T-helper 1 cell (primary cell): ENCODE data around the gene IGSF21.

Source experiments
- DNase-seq, 5 donors: peaks; one replicate each; pipeline ENCODE4 v3.0.0-alpha.2; 2012 to 2020

The IGSF21 gene

GRCh38 chr1:18183533-18183932 is 75.9 kb downstream of the IGSF21 start:
- DNase-seq: no peak

DNA sequence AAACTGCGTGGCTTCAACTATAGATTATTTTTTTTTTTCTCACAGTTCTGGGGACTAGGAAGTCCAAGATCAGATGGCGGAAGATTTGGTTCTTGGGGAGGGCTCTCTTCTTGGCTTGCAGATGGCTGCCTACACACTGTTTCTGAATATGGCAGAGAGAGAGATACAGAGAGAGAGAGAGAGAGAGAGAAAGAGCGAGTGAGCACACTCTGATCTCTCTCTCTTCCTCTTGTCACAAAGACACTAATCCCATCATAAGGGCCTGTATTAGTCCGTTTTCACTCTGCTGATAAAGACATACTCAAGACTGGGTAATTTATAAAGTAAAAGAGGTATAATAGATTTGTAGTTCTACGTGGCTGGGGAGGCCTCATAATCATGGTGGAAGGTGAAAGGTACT is 79.5 kb downstream of the IGSF21 start:
- no peak for DNase-seq

DNA sequence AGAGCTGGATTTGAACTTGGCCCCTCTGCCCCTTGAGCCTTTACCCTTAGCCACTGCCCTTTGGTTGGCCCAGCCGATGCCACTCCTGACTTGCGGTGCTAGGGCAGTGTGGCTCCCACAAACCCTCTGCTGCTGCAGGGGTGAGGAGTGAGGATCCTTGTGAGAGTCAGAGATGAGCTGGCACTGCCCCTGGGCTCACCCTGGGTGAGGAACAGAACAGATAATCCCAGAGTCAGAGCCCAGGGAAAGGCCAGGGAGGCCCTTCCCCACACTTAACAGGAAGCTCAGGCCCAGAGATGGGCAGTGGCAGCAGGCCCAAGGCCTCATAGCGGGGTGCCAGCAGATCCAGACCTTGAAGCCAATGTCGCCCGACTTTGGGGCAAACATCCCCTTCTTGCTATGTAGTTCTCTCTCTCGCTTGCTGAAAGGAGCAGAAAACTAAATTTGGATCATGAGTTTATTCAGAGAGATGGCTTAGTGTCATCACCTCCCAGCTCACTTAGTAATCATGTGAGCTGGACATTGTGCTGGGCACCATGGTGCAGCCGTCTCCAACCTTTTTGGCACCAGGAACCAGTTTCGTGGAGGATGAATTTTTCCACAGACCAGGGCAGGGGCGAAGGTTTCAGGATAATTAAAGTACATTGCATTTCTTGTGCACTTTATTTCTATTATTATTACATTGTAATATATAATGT is 81.4 kb downstream of the IGSF21 start:
- no peak for DNase-seq

DNA sequence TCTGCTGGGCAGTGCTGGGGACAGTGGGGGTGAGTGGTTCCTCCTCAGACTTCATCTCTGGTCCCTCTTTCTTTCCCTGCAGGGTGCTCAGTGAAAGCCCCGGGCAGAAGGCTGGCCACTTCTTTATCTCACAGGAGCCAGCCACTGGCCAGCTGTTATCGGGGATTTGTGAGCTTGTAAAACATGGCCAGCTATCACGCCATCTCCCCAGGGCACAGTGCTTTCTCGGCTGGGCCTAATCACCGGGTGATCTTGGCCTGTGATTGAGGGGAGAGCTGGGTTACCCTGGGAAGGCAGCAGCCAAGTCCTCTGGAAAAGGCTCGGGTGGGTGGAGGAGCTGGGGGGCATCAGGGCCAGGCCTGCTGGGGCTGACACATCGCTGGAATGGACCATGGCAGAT is 83.0 kb downstream of the IGSF21 start:
- no peak for DNase-seq

DNA sequence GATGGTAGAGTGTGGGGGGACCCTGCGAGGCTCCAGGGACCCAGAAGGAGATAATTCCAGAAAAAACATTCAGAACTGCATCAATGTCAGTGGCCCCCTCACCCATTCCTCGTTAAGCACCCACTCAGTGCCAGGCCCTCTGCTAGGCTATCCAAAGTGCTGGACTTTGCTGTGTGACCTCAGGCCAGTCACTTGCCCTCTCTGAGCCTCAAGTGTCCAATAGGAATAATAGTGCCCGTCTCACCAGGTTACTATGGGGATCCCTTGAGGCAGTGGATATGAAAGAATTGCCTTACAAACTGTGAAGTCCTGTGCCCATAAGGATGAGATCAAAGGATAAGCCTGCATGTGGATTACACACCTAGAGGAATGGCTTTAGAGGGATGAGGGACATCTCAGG is 83.4 kb downstream of the IGSF21 start:
- DNase-seq: no peak

DNA sequence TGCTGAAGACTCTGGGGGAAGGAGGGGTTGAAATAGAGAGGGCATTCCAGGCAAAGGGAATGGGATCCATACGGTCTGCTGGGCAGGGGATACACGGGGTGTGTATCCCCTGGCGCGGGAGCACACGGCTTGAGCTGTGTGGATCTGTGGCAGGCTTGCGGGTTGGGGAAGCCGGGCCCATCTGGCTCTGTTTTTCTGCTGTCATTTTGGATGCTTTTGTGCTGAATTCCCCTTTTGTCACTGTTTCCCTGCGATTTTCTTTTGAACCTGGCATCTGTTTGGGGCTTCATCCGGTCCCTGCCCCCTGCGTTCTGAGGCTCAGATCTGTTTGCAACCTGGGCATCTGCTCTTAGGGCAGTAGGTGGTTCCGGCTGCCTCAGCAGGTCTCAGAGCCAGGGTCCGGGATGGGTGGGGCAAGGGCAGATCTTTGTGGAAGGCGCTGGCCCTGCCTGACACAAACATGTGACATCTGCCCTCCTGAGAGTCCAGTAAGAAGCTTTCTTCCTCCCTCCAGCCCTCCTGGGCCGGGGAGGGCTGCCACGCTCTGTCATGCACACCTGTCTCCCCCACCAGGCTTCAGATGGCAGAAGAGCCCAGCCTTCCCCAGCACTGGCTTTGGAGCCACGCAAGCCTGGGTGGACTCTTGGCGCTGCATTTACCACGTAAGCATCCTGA is 84.0 kb downstream of the IGSF21 start:
- no peak for DNase-seq

GRCh38 chr1:18192182-18192581 is 84.6 kb downstream of the IGSF21 start:
- DNase-seq: no peak

DNA sequence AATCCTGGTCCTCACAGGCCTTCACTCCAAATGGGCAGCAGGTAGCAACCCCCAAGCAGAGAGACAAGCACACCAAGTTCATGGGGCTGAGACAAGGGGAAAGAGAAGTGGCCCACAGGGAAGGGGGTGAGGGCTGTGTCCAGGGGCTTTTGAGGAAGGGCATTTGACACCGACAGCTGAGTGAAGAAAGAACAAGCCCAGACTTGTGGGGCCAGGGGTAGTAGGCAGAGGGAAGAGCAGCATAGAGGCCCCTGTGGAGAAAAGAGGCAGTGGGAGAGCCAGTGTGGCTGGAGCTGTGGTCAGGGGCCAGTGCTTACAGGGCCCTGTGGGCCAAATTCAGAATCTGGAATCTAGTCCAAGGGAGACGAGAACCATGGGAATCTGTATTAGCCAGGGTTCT is 85.4 kb downstream of the IGSF21 start:
- no peak for DNase-seq

GRCh38 chr1:18197299-18197698 is 89.7 kb downstream of the IGSF21 start:
- DNase-seq: no peak

DNA sequence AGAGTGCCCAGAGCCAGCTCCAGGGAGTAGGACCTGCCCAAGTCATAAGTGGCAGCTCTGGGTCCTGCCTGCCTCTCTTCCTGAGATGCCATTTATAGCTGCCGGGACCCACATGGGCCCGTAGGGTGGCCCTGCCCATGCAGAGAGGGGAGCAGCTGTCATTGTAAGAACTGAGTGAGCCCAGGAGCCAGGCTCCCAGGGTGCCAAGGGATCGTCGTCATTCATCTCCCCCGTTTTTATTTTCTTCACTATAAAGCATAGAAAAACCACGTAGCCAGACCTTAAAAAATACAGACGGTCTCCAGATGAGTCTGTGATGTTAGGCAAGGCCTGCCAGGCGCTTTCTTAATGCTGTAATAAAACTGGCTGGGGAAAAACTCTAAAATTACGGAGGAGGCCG is 90.7 kb downstream of the IGSF21 start:
- DNase-seq: no peak

- DNase-seq: no peak
Observed at GRCh38 chr1:18199462-18199861, 91.9 kb downstream of the IGSF21 start.

DNA sequence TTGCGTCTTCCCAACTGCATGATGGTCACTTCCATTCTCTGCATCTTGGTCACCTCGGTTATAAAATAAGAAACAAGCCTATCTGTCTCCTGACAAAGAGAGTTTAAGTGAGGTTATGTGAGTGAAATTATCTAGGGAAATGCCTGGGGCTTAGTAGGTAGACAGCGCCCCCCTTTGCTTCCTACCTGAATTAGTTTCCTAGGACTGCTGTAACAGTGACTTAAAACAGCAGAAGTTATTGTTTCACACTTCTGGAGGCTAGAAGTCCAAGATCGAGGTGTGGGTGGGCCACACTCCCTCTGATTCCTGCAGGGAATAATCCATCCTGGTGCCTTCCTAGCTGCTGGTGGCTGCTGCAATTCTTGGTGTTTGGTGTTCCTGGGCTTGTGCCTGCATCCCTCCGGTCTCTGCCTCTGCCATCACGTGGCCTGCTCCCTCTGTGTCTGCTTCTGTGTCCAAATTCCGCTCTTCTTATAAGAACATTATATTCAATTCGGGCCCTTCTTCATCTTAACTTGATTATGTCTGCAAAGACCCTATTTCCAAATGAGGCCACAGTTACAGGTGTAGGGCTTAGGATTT is 92.6 kb downstream of the IGSF21 start:
- DNase-seq: no peak

GRCh38 chr1:18200918-18201317 is 93.3 kb downstream of the IGSF21 start:
- DNase-seq: no peak

DNA sequence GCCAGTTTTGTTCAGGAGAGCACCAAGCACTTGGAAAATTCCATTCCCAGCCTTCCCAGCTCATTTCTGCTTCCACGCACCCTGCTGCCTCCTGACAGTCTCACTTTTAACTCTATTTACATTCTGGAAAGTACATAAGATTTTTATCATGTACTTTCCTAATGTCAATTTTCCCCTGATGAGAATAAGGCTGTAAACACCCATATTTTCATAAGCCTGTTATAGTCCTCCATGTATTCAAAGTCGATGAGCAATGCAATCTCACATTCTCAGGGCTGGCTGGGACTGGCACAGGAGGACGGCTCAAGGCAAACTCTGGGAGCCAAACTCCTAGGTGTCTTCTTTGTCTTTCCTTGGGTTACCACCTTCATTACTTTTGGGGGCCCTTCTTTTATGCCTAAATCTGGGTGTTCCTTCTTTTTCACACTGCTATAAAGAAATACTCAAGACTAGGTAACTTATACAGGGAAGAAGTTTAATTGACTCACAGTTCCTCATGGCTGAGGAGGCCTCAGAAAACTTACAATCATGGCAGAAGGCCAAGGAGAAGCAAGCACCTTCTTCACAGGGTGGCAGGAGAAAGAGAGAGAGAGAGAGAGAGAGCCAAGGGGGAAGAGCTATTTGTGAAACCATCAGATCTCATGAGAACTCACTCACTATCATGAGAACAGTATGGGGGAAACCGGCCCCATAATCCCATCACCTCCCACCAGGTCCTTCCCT is 94.6 kb downstream of the IGSF21 start:
- DNase-seq: no peak

DNA sequence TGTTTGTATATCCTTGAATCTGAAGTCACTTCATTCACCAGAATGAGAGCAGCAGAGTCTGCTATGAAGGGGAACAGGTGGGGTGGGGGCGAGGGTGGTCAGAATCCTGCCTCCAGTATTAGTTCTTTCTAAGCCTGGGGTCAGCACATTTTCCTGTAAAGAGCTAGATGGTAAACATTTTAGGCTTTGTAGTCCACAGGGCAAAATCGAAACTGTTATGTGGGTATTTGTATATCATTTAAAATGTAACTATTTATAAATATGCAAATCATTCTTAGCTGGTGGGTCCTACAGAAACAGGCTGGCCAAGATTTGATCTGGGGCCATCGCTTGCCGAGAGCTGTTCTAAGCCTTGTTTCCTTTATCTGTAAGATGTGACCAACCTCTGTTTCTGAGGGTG is 96.0 kb downstream of the IGSF21 start:
- no peak for DNase-seq

- DNase-seq: no peak
Observed at GRCh38 chr1:18204575-18204974, 97.0 kb downstream of the IGSF21 start.

GRCh38 chr1:18205319-18205718 is 97.7 kb downstream of the IGSF21 start:
- no peak for DNase-seq

- DNase-seq: no peak
Observed at GRCh38 chr1:18211764-18212163, 104.2 kb downstream of the IGSF21 start.

GRCh38 chr1:18217398-18218043 is 109.9 kb downstream of the IGSF21 start:
- no peak for DNase-seq

DNA sequence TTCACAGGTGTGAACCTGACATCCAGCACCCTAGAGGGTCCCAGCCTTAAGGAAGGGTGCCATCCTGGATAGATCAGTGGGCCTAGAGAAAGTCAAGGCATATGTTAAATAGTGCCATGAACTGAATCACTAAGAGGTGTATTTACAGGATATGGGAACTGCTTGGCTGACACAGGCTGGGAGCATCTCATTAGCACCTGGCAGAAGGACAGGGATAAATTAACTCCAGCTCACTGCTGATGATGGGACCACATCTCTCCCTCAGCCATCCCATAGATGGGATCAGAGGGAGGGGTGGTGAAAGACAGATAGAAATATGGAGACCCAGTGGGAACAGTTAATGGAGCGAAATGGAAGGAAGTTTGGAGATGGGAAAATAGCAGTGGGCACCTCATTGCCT is 122.0 kb downstream of the IGSF21 start:
- no peak for DNase-seq

DNA sequence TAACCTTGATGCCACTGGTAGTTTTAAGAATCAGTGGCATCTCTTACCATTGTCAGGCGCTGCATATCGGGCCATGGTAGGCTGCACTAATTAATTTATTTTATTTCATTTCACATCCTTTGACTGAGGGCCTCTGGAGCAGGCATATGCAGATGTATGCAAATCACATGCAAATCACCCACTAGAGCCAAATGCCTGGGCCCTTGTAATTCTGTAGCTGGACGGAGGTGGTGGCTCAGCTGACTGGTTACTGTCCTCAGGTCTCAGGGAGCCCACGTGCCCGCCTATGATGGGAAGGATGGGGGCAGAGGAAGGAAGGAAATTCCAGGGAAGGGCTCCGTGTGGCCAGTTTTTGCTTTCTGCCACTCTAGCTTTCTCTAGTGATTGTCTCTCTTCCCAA is 122.7 kb downstream of the IGSF21 start:
- DNase-seq: no peak

DNA sequence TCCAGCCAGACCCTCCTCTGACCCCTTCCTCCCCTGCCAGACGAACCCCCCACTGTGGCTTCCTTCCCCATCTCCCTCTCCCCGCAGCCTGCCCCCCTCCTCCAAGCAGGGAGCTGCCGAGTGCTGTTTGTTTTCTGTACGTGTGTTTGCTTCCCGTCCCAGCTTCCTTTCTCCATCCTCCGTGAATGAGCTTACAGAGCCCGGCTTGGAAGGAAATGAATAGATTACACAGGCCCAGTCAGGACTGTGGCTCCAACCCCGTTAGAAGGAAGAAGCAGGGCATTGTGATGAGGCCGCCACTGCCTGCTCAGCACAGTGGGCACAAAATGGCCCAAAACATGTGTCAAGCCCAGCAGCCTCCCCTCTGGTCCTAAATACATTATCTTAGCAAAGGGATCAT is 123.2 kb downstream of the IGSF21 start:
- DNase-seq: no peak

GRCh38 chr1:18232052-18232451 is 124.5 kb downstream of the IGSF21 start:
- no peak for DNase-seq
